Ovary (tissue), 9 donors: ENCODE measurements around the gene EIF4H. TPM values are rescaled to one million over a fixed set of nuclear protein-coding genes. Genes with fewer than 3 reads are reported as not detected.

Experiments used
- DNase-seq, 5 donors: peaks; one replicate each; pipeline ENCODE4 v3.0.0-alpha.2; 2019 to 2020
- H3K27ac ChIP-seq, 2 donors: fragments of 200-600 bp; one replicate each; pipeline versions ENCODE4 v1.5.1 to v1.8.0; 2019 to 2022
- H3K27me3 ChIP-seq: fragments of 200-600 bp; one replicate; pipeline ENCODE4 v1.8.0; 2022
- H3K36me3 ChIP-seq: fragments of 200-600 bp; sonication (generic); one replicate; pipeline ENCODE4 v1.5.1; 2019
- H3K4me1 ChIP-seq: one replicate; pipeline ENCODE4 v1.8.1; 2013; ENCODE audit warnings: mild to moderate bottlenecking, moderate library complexity; ENCODE audit not compliant: insufficient read depth
- H3K4me3 ChIP-seq: fragments of 200-600 bp; sonication (generic); one replicate; pipeline ENCODE4 v1.5.1; 2017
- H3K9me3 ChIP-seq, 2 donors: fragments of 200-600 bp in 1 of 2; sonication (generic) in 1 of 2; one replicate each; pipeline versions ENCODE4 v1.5.1 to v1.8.1; 2013 to 2019; ENCODE audit warnings: mild to moderate bottlenecking in 1 of 2, moderate library complexity in 1 of 2
- CTCF ChIP-seq, 3 donors: fragments of 450-650 bp in 2 of 3; fragments of 200-600 bp in 1 of 3; IDR thresholded peaks; one replicate each; pipeline versions ENCODE4 v1.5.1 to v1.8.0; 2016 to 2022; ENCODE audit warnings: antibody characterized with exemption in 3 of 3, mild to moderate bottlenecking in 1 of 3
- EP300 ChIP-seq: sonication (generic); formaldehyde crosslinking; IDR thresholded peaks from one replicate; pipeline ENCODE4 v1.6.1; 2017; ENCODE audit warnings: antibody characterized with exemption
- POLR2A ChIP-seq: fragments of 450-650 bp; IDR thresholded peaks from one replicate; pipeline ENCODE4 v1.6.1; 2017; ENCODE audit warnings: antibody characterized with exemption, mild to moderate bottlenecking, moderate library complexity
- WGBS, 3 donors: extraction: QIAGEN DNeasy Blood & Tissue Kit in 1 of 3; methylation state at CpG; one replicate each; pipeline versions ENCODE4 v1.1.5 to v1.1.7; 2013 to 2017; 5-methylcytosine and 5-hydroxymethylcytosine counted together
- intact Hi-C, 4 donors: fragments of 100-400 bp; cut with DNase I; formaldehyde crosslinking; loops; one replicate each; pipeline versions ENCODE4 v1.11.0 to v1.15.1; 2022 to 2023
- polyA plus RNA-seq, 2 donors: library from polyadenylated mRNA; stranded (reverse); fragments of 200-250 nt in 1 of 2; fragments of 350-450 nt in 1 of 2; fragmentation: Illumina TruSeq in 1 of 2; extraction: RNeasy Lipid Tissue Mini Kit (QIAGEN cat#74804) in 1 of 2; gene quantifications; one replicate each; pipeline ENCODE4 v1.2.3, GENCODE V29; 2013 to 2014
- total RNA-seq, 7 donors: library from RNA; depleted of rRNA in 2 of 7; stranded (reverse); fragments of >200 nt in 2 of 7; fragmentation: NEBNext Ultra II Directional in 3 of 7; extraction: Animal tissue kit (Norgen Biotek cat#: 25700) in 3 of 7; gene quantifications; one replicate each; pipeline versions ENCODE4 v1.1.0 to v1.2.4, GENCODE V29; 2016 to 2023
- donor health status: DM: no; HTN: no; CAD: no; lungs with moderate emphysema.
- donor health status: DM: no; HTN: no; CAD: no.
- donor health status: Bipolar disorder and iron deficiency.
- donor health status: DM: yes; HTN: yes; CAD: no.
- donor health status: DM: no; HTN: no; CAD: no.
- donor health status: DM: yes; HTN: yes; CAD: no.

EIF4H gene
- total and polyA plus RNA-seq, 9 donors, result 151 to 301 (median 260) TPM

DNA sequence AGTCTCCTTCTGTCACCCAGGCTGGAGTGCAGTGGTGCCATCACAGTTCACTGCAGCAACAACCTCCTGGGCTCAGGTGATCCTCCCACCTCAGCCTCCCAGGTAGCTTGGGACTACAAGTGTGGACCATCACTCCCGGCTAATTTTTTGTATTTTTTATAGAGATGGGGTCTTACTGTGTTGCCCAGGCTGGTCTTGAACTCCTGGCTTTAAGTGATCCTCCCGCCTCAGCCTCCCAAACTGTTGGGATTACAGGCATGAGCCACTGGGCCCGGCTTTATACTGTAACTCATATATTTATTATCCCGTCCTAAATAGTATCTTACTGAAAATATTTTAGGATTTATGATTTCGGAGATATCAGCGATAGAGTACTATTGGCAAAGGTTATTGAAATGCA, 10.9 kb downstream of the EIF4H start:
- WGBS, 3 donors, result 61 to 77% (median 69%) methylated on average over 6 of the region's 6 CpGs
- Histone ChIP-seq H3K27ac (peak overlapping the region in 1 of 2 donors; percentile 24), H3K9me3 (no peaks in the 10 kb centered on the region), H3K27me3 (no peaks in the 10 kb centered on the region), H3K4me3 (no peak overlapping the region), H3K4me1 (peaks cover 39% of the 10 kb centered on the region), H3K36me3 (no peaks in the 10 kb centered on the region)
- no peak for TF ChIP-seq POLR2A
- no peak for TF ChIP-seq CTCF (IDR thresholded peaks at IDR 0.05)
- peak in 1 of 5 donors; percentile 17 for DNase-seq
- intact Hi-C loops, result no loop called here

GRCh38 chr7:74185636-74186035, 11.5 kb downstream of the EIF4H start:
- DNase-seq, result no peak
- Histone ChIP-seq H3K4me3 (no peak overlapping the region), H3K4me1 (peaks cover 37% of the 10 kb centered on the region), H3K27ac (peak overlapping the region in 1 of 2 donors; percentile 40), H3K36me3 (no peaks in the 10 kb centered on the region), H3K27me3 (no peaks in the 10 kb centered on the region), H3K9me3 (no peaks in the 10 kb centered on the region)
- intact Hi-C loops, result no loop called here
- WGBS, 3 donors, result 2 to 4% (median 4%) methylated on average over 5 of the region's 5 CpGs
- TF ChIP-seq EP300, result no peak
- TF ChIP-seq CTCF (IDR thresholded peaks at IDR 0.05), result no peak
- TF ChIP-seq POLR2A, result no peak

DNA sequence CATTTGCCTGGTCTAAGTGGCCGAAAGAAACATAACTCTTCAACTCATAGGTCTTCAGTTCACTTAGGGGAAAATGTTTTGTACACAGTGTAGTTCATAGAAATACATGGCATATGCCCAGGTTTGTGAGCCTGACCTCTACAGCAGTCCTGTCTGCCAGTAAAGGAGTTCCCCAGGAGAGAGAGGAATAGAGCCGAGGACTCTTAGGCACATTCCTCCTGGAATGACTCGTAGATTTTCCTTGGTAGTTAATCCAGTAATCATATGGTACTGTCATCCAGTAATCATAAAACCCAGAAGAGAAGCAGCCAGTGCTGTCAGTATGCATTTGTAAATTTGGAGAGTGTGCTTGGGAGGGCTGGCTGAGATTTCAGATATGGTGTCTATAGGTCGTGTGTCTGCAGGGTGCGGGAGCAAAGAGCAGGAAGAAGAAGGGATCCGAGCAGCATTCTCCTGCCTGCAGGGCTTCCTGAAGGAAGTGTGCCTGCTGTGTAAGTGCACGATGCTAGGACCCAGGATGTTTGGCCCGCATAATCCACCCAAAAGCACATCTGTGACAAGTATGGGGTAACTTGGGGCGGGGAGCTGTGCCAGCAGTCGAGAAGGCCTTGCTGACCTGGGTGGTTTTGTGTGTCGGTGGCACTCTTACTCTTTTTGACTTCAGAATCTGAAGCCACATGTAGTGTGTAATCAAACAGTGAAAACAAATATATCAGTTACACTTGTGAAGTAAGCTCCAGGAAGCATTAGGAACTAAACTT, 13.9 kb downstream of the EIF4H start:
- 42 to 58% (median 53%) methylated on average over 11 of the region's 11 CpGs for WGBS, 3 donors
- intact Hi-C loops, result no loop called here
- peak in 1 of 5 donors; percentile 29 for DNase-seq
- no peaks in the 10 kb centered on the region for H3K27me3 ChIP-seq
- H3K9me3 ChIP-seq, result no peaks in the 10 kb centered on the region
- H3K27ac ChIP-seq, result no peak overlapping the region
- no peak overlapping the region for H3K4me3 ChIP-seq
- H3K4me1 ChIP-seq, result peaks cover 28% of the 10 kb centered on the region
- no peaks in the 10 kb centered on the region for H3K36me3 ChIP-seq
- TF ChIP-seq POLR2A (no peak), CTCF (IDR thresholded peaks at IDR 0.05) (no peak), EP300 (no peak)

DNA sequence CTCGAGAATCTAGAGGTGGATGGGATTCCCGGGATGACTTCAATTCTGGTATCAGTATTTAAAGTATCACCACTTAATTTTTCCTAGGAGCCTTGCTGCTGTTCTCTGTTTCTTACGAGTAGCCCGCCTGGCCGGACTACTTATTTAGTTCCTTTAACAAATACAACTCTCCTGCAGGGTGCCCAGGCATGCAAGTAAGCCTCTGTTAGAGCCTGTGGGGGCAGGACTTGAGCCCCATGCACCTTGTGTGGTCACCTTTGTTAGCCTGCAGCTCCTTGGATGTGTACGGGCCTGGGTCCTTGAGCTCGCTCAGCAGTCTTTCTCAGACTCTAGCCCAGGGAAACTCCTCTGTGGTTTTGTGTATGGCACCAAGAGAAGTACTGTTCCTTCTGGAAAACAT, 16.1 kb downstream of the EIF4H start:
- Histone ChIP-seq H3K27ac (no peak overlapping the region), H3K4me1 (peaks cover 13% of the 10 kb centered on the region), H3K4me3 (no peak overlapping the region), H3K27me3 (no peaks in the 10 kb centered on the region), H3K9me3 (no peaks in the 10 kb centered on the region), H3K36me3 (no peaks in the 10 kb centered on the region)
- WGBS, 3 donors, result 89% methylated on average over 7 of the region's 7 CpGs
- DNase-seq, result peak in 1 of 5 donors; percentile 22
- TF ChIP-seq POLR2A (no peak), EP300 (no peak)
- intact Hi-C loops, result no loop called here

GRCh38 chr7:74191231-74191630, 17.1 kb downstream of the EIF4H start:
- Histone ChIP-seq H3K9me3 (no peaks in the 10 kb centered on the region), H3K27ac (no peak overlapping the region), H3K27me3 (no peaks in the 10 kb centered on the region), H3K36me3 (no peaks in the 10 kb centered on the region), H3K4me3 (no peak overlapping the region), H3K4me1 (peaks cover 11% of the 10 kb centered on the region)
- WGBS, 3 donors, result 85 to 92% (median 90%) methylated on average over 9 of the region's 9 CpGs
- TF ChIP-seq POLR2A (no peak), CTCF (IDR thresholded peaks at IDR 0.05) (no peak), EP300 (no peak)
- peak in 1 of 5 donors; percentile 18 for DNase-seq
- intact Hi-C loops, result no loop called here
